ENCODE results near the gene TBP.
"Not testable (repeated sequence)": the region's sequence is repeated elsewhere in the genome, so short reads cannot be mapped to it uniquely, and the experiment has no call there.

The TBP gene

GRCh38 chr6:170612256-170612804, 58.2 kb downstream of the TBP start:
- not testable (repeated sequence) for DNase-seq

- DNase-seq = not testable (repeated sequence)
Measured at GRCh38 chr6:170616020-170616554, 61.9 kb downstream of the TBP start.

Measured in NCI-H1105 (cell line).